ENCODE measurements around the gene MLEC.

Gene MLEC

GRCh38 chr12:120689397-120690082, 2.6 kb downstream of the MLEC start:
- TF ChIP-seq CTCF (IDR thresholded peaks at IDR 0.05), result no peak
- no peaks in the 10 kb centered on the region for H3K27me3 ChIP-seq
- H3K4me3 ChIP-seq (ENCODE audit: low read depth in 1 of 2, low read length in 1 of 2), result no peak overlapping the region
- no peaks in the 10 kb centered on the region for H3K9me3 ChIP-seq
- H3K27ac ChIP-seq, result peak overlapping the region; percentile 92
- peaks cover 47 to 49% of the 10 kb centered on the region in 2 experiments for H3K4me1 ChIP-seq (ENCODE audit: control insufficient read depth in 1 of 2, insufficient read depth in 1 of 2, low read depth in 1 of 2, low read length in 1 of 2)
- H3K36me3 ChIP-seq, result no peaks in the 10 kb centered on the region

GRCh38 chr12:120690083-120690450, 3.1 kb downstream of the MLEC start:
- Histone ChIP-seq H3K4me1 (ENCODE audit: control insufficient read depth in 1 of 2, insufficient read depth in 1 of 2, low read depth in 1 of 2, low read length in 1 of 2) (peaks cover 48 to 49% of the 10 kb centered on the region in 2 experiments), H3K9me3 (no peaks in the 10 kb centered on the region), H3K4me3 (ENCODE audit: low read depth in 1 of 2, low read length in 1 of 2) (no peak overlapping the region), H3K27me3 (no peaks in the 10 kb centered on the region), H3K36me3 (no peaks in the 10 kb centered on the region), H3K27ac (no peak overlapping the region)
- TF ChIP-seq CTCF (IDR thresholded peaks at IDR 0.05), result no peak

GRCh38 chr12:120690978-120691377, 4.0 kb downstream of the MLEC start:
- Histone ChIP-seq H3K36me3 (no peaks in the 10 kb centered on the region), H3K9me3 (no peaks in the 10 kb centered on the region), H3K4me3 (ENCODE audit: low read depth in 1 of 2, low read length in 1 of 2) (no peak overlapping the region), H3K27ac (no peak overlapping the region), H3K4me1 (ENCODE audit: control insufficient read depth in 1 of 2, insufficient read depth in 1 of 2, low read depth in 1 of 2, low read length in 1 of 2) (peaks cover 43 to 47% of the 10 kb centered on the region in 2 experiments), H3K27me3 (no peaks in the 10 kb centered on the region)
- TF ChIP-seq CTCF (IDR thresholded peaks at IDR 0.05), result no peak

GRCh38 chr12:120692524-120693033, 5.6 kb downstream of the MLEC start:
- no peak overlapping the region for H3K4me3 ChIP-seq (ENCODE audit: low read depth in 1 of 2, low read length in 1 of 2)
- H3K9me3 ChIP-seq, result no peaks in the 10 kb centered on the region
- peaks cover 35 to 40% of the 10 kb centered on the region in 2 experiments for H3K4me1 ChIP-seq (ENCODE audit: control insufficient read depth in 1 of 2, insufficient read depth in 1 of 2, low read depth in 1 of 2, low read length in 1 of 2)
- no peaks in the 10 kb centered on the region for H3K27me3 ChIP-seq
- no peak overlapping the region for H3K27ac ChIP-seq
- TF ChIP-seq CTCF (IDR thresholded peaks at IDR 0.05), result no peak
- no peaks in the 10 kb centered on the region for H3K36me3 ChIP-seq

GRCh38 chr12:120693848-120694247, 6.9 kb downstream of the MLEC start:
- peak overlapping the region; percentile 60 for H3K27ac ChIP-seq
- H3K27me3 ChIP-seq, result no peaks in the 10 kb centered on the region
- H3K36me3 ChIP-seq, result no peaks in the 10 kb centered on the region

More at GRCh38 chr12:120693848-120694247, 6.9 kb downstream of the MLEC start:
- TF ChIP-seq CTCF (IDR thresholded peaks at IDR 0.05), result no peak
- Histone ChIP-seq H3K4me1 (ENCODE audit: control insufficient read depth in 1 of 2, insufficient read depth in 1 of 2, low read depth in 1 of 2, low read length in 1 of 2) (peaks cover 33 to 40% of the 10 kb centered on the region in 2 experiments), H3K4me3 (ENCODE audit: low read depth in 1 of 2, low read length in 1 of 2) (no peak overlapping the region), H3K9me3 (no peaks in the 10 kb centered on the region)
